Measurements from ENCODE around the gene HAUS3.

HAUS3 gene

GRCh38 chr4:2285613-2286381 lies 43.9 kb upstream of the HAUS3 start:
- H3K4me3 ChIP-seq = no peak overlapping the region
- TF ChIP-seq Cebpa-rat (IDR thresholded peaks at IDR 0.05) = no peak
- H3K27ac ChIP-seq = 0 out of 2 replicates have a peak overlapping the region, but pooled peaks have one; percentile 30
- H3K9me3 ChIP-seq = no peaks in the 10 kb centered on the region
- H3K4me1 ChIP-seq = peaks cover 60% of the 10 kb centered on the region
- H3K9ac ChIP-seq = no peak overlapping the region
- H3K27me3 ChIP-seq = no peaks in the 10 kb centered on the region
- H4K20me1 ChIP-seq = no peaks in the 10 kb centered on the region
- peak overlapping the region; percentile 31 for H3K4me2 ChIP-seq
- H3K36me3 ChIP-seq = no peaks in the 10 kb centered on the region

GRCh38 chr4:2284934-2285612 lies 43.2 kb upstream of the HAUS3 start:
- no peak for TF ChIP-seq Cebpa-rat (IDR thresholded peaks at IDR 0.05)

DNA sequence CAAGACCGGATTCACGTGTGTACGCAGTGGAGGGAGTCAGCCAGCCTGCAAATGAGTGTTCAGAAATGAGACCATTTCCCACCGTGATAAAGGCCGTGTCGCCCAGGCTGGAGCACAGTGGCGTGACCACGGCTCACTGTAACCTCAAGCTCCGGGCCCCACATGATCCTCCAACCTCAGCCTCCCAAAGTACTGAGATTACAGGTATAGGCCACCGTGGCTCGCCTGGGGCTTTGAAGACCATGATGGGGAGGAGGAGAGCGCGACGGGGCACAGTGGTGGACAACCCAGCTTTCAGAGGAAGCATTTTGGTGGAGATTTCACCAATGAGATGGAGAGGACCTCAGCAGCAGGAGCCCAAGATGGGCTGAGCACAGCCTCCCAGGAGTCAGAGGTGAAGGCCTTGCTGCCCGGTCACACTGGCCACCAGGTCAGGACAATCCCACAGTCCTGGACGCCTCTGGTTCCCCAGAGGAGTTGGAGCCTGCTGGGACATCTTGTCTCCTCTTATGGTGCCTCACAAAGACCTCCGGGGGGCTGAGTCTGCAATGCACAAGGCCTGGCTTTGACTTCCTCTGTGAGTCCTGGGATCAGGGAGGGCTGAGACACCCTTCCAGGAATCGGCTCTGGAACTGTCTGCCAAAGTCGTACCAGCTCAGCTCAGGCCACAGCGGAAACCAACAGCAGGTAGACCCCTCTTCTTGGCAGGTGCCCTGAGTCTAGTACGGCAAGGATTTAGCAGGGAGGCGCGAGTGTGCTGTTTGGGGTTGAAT lies 42.4 kb upstream of the HAUS3 start:
- no peak overlapping the region for H3K4me2 ChIP-seq
- H3K27me3 ChIP-seq = no peaks in the 10 kb centered on the region
- no peak overlapping the region for H3K4me3 ChIP-seq
- H3K9ac ChIP-seq = no peak overlapping the region
- H3K4me1 ChIP-seq = peaks cover 60% of the 10 kb centered on the region
- H4K20me1 ChIP-seq = no peaks in the 10 kb centered on the region
- H3K9me3 ChIP-seq = no peaks in the 10 kb centered on the region
- H3K36me3 ChIP-seq = no peaks in the 10 kb centered on the region
- H3K27ac ChIP-seq = no peak overlapping the region
- no peak for TF ChIP-seq Cebpa-rat (IDR thresholded peaks at IDR 0.05)

More at GRCh38 chr4:2284934-2285612, 43.2 kb upstream of the HAUS3 start:
- H3K9me3 ChIP-seq = no peaks in the 10 kb centered on the region
- peak overlapping the region; percentile 31 for H3K4me2 ChIP-seq
- no peak overlapping the region for H3K9ac ChIP-seq
- H3K27me3 ChIP-seq = no peaks in the 10 kb centered on the region
- H3K4me1 ChIP-seq = peaks cover 60% of the 10 kb centered on the region
- H3K4me3 ChIP-seq = no peak overlapping the region
- H4K20me1 ChIP-seq = no peaks in the 10 kb centered on the region
- H3K27ac ChIP-seq = 0 out of 2 replicates have a peak overlapping the region, but pooled peaks have one; percentile 30
- H3K36me3 ChIP-seq = no peaks in the 10 kb centered on the region

GRCh38 chr4:2283199-2283711 lies 41.3 kb upstream of the HAUS3 start:
- no peak for TF ChIP-seq Cebpa-rat (IDR thresholded peaks at IDR 0.05)
- Histone ChIP-seq H3K9me3 (no peaks in the 10 kb centered on the region), H3K4me3 (no peak overlapping the region), H4K20me1 (no peaks in the 10 kb centered on the region), H3K4me2 (no peak overlapping the region), H3K36me3 (no peaks in the 10 kb centered on the region), H3K27ac (no peak overlapping the region), H3K9ac (no peak overlapping the region), H3K4me1 (peaks cover 53% of the 10 kb centered on the region), H3K27me3 (no peaks in the 10 kb centered on the region)

- peak overlapping the region; percentile 80 for H3K4me2 ChIP-seq
- peaks cover 52% of the 10 kb centered on the region for H3K4me1 ChIP-seq
- no peaks in the 10 kb centered on the region for H3K36me3 ChIP-seq
- H3K9me3 ChIP-seq = no peaks in the 10 kb centered on the region
- H4K20me1 ChIP-seq = no peaks in the 10 kb centered on the region
- no peaks in the 10 kb centered on the region for H3K27me3 ChIP-seq
- H3K27ac ChIP-seq = peak overlapping the region; percentile 82
- TF ChIP-seq Cebpa-rat (IDR thresholded peaks at IDR 0.05) = no peak
- no peak overlapping the region; the same call in 1 of the 2 replicates for H3K4me3 ChIP-seq
- H3K9ac ChIP-seq = peak overlapping the region; percentile 51
Measured at GRCh38 chr4:2281575-2282343, 39.8 kb upstream of the HAUS3 start.

DNA sequence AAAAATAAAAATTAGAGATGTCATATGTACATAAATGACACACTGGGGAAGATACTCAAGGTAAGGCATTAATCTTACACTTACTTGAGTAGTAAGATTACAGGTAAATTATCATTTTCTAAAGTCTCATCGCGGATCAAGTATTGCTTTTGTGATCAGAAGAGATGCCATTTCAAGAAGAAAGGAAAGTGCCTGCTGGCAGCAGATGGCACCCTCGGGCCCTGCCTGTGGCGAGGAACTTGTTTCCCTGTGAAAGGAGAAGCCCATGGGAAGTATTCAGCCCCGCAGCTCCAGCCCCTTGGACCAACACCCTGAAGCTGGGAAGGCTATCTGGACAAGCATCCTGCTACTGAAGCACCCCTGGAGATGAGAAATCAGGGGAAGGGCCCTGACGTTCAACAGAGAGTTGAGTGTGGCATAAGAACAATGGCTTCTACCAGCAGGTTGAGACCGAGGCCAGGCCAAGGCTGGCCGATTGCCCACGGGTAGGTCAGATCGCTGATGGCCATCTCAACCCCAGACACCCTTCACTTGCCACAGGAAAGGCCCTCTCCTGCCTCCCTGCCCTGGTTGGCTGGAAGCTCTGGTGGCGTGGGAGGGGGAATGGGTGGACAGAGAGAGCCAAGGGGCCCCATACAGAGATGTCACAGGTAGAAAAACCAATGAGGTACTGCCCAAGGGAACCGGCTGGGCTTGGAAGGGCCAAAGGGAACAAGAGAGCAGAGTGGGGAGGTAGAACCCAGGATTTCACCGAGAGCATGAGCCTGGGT lies 38.8 kb upstream of the HAUS3 start:
- Histone ChIP-seq H3K9ac (no peak overlapping the region; the same call in 1 of the 2 replicates), H4K20me1 (no peaks in the 10 kb centered on the region)

GRCh38 chr4:2277956-2278355 lies 36.0 kb upstream of the HAUS3 start:
- Histone ChIP-seq H3K9me3 (no peaks in the 10 kb centered on the region), H3K36me3 (no peaks in the 10 kb centered on the region), H3K4me1 (peaks cover 51% of the 10 kb centered on the region), H3K27me3 (no peaks in the 10 kb centered on the region), H3K4me3 (no peak overlapping the region), H4K20me1 (no peaks in the 10 kb centered on the region), H3K4me2 (no peak overlapping the region), H3K27ac (no peak overlapping the region), H3K9ac (no peak overlapping the region)
- TF ChIP-seq Cebpa-rat (IDR thresholded peaks at IDR 0.05) = no peak

More for the DNA sequence above, 38.8 kb upstream of the HAUS3 start:
- Histone ChIP-seq H3K27ac (peak overlapping the region; percentile 82), H3K27me3 (no peaks in the 10 kb centered on the region), H3K4me1 (peaks cover 53% of the 10 kb centered on the region), H3K4me2 (peak overlapping the region; percentile 80), H3K4me3 (no peak overlapping the region), H3K36me3 (no peaks in the 10 kb centered on the region), H3K9me3 (no peaks in the 10 kb centered on the region)
- no peak for TF ChIP-seq Cebpa-rat (IDR thresholded peaks at IDR 0.05)

GRCh38 chr4:2276581-2277325 lies 34.8 kb upstream of the HAUS3 start:
- H4K20me1 ChIP-seq = no peaks in the 10 kb centered on the region
- H3K36me3 ChIP-seq = no peaks in the 10 kb centered on the region
- peaks cover 48% of the 10 kb centered on the region for H3K4me1 ChIP-seq
- H3K9me3 ChIP-seq = no peaks in the 10 kb centered on the region
- H3K9ac ChIP-seq = no peak overlapping the region
- no peaks in the 10 kb centered on the region for H3K27me3 ChIP-seq
- no peak overlapping the region for H3K27ac ChIP-seq
- no peak overlapping the region for H3K4me3 ChIP-seq
- no peak for TF ChIP-seq Cebpa-rat (IDR thresholded peaks at IDR 0.05)
- H3K4me2 ChIP-seq = no peak overlapping the region
